Measurements from ENCODE around the gene MTFMT. TPM values are rescaled to one million over a fixed set of nuclear protein-coding genes. Genes with fewer than 3 reads are reported as not detected.

Gene MTFMT
- total and polyA plus RNA-seq, 4 experiments from 2014 or later, result 15.2 to 22.6 (median 19.0) TPM

GRCh38 chr15:65059369-65059750 lies 29.9 kb upstream of the MTFMT start:
- H3K36me3 ChIP-seq (ENCODE audit: insufficient read depth, low read length), result no peaks in the 10 kb centered on the region
- Mint-ChIP-seq H3K4me1 (no peaks in the 10 kb centered on the region), H3K36me3 (no peaks in the 10 kb centered on the region), H3K4me3 (no peak overlapping the region), H3K27ac (no peak overlapping the region), H3K27me3 (peaks cover 2 to 8% of the 10 kb centered on the region in 2 donors), H3K9me3 (peaks cover 0 to 6% (median under 1%) of the 10 kb centered on the region in 8 donors)
- CTCF ChIA-PET (ENCODE audit: partially characterized antibody), result no interaction called here
- peaks cover 3% of the 10 kb centered on the region for H3K27me3 ChIP-seq (ENCODE audit: insufficient read depth, low read length)
- no peaks in the 10 kb centered on the region for H3K4me1 ChIP-seq (ENCODE audit: insufficient read depth, low read length)
- POLR2A ChIA-PET (ENCODE audit: partially characterized antibody), result no interaction called here
- intact Hi-C loops (cut with micrococcal nuclease), result no loop called here
- DNase-seq, result no peak
- H3K4me3 ChIP-seq (ENCODE audit: low read length in 2 of 2), result no peak overlapping the region
- H3K27ac ChIP-seq (ENCODE audit: low read depth, low read length), result no peak overlapping the region
- no peaks in the 10 kb centered on the region for H3K9me3 ChIP-seq (ENCODE audit: control insufficient read depth in 1 of 2, low read length in 2 of 2)

GRCh38 chr15:65058394-65059368 lies 29.2 kb upstream of the MTFMT start:
- Mint-ChIP-seq H3K27me3 (peaks cover 2 to 8% of the 10 kb centered on the region in 2 donors), H3K4me3 (no peak overlapping the region), H3K36me3 (no peaks in the 10 kb centered on the region), H3K27ac (no peak overlapping the region), H3K4me1 (no peaks in the 10 kb centered on the region), H3K9me3 (peaks cover 0 to 6% (median under 1%) of the 10 kb centered on the region in 8 donors)
- Histone ChIP-seq H3K27ac (ENCODE audit: low read depth, low read length) (no peak overlapping the region), H3K9me3 (ENCODE audit: control insufficient read depth in 1 of 2, low read length in 2 of 2) (no peaks in the 10 kb centered on the region), H3K27me3 (ENCODE audit: insufficient read depth, low read length) (peaks cover 3% of the 10 kb centered on the region), H3K4me1 (ENCODE audit: insufficient read depth, low read length) (no peaks in the 10 kb centered on the region), H3K36me3 (ENCODE audit: insufficient read depth, low read length) (no peaks in the 10 kb centered on the region), H3K4me3 (ENCODE audit: low read length in 2 of 2) (no peak overlapping the region)
- CTCF ChIA-PET (ENCODE audit: partially characterized antibody), result no interaction called here
- no peak for DNase-seq
- POLR2A ChIA-PET (ENCODE audit: partially characterized antibody), result no interaction called here
- intact Hi-C loops (cut with micrococcal nuclease), result no loop called here

- Mint-ChIP-seq H3K36me3 (no peaks in the 10 kb centered on the region), H3K27me3 (peaks cover 0 to 3% of the 10 kb centered on the region in 2 donors), H3K4me3 (no peak overlapping the region), H3K9me3 (peaks cover 0 to 6% (median under 1%) of the 10 kb centered on the region in 8 donors), H3K4me1 (no peaks in the 10 kb centered on the region), H3K27ac (peak overlapping the region in 1 of 7 donors; percentile 20)
- intact Hi-C loops (cut with micrococcal nuclease), result no loop called here
- Histone ChIP-seq H3K36me3 (ENCODE audit: insufficient read depth, low read length) (no peaks in the 10 kb centered on the region), H3K4me3 (ENCODE audit: low read length in 2 of 2) (no peak overlapping the region), H3K4me1 (ENCODE audit: insufficient read depth, low read length) (no peaks in the 10 kb centered on the region), H3K27me3 (ENCODE audit: insufficient read depth, low read length) (peaks cover 3% of the 10 kb centered on the region), H3K27ac (ENCODE audit: low read depth, low read length) (no peak overlapping the region), H3K9me3 (ENCODE audit: control insufficient read depth in 1 of 2, low read length in 2 of 2) (no peaks in the 10 kb centered on the region)
- DNase-seq, result no peak
- POLR2A ChIA-PET (ENCODE audit: partially characterized antibody), result no interaction called here
- CTCF ChIA-PET (ENCODE audit: partially characterized antibody), result no interaction called here
These were observed 28.1 kb upstream of the MTFMT start for GRCh38 chr15:65057549-65057940.

GRCh38 chr15:65056868-65057548 lies 27.6 kb upstream of the MTFMT start:
- Histone ChIP-seq H3K4me3 (ENCODE audit: low read length in 2 of 2) (no peak overlapping the region), H3K36me3 (ENCODE audit: insufficient read depth, low read length) (no peaks in the 10 kb centered on the region), H3K9me3 (ENCODE audit: control insufficient read depth in 1 of 2, low read length in 2 of 2) (no peaks in the 10 kb centered on the region), H3K27me3 (ENCODE audit: insufficient read depth, low read length) (peaks cover 3% of the 10 kb centered on the region), H3K27ac (ENCODE audit: low read depth, low read length) (no peak overlapping the region), H3K4me1 (ENCODE audit: insufficient read depth, low read length) (no peaks in the 10 kb centered on the region)
- H3K27me3 Mint-ChIP-seq, result peaks cover 0 to 1% of the 10 kb centered on the region in 2 donors
- CTCF ChIA-PET (ENCODE audit: partially characterized antibody), result no interaction called here
- no peak overlapping the region for H3K4me3 Mint-ChIP-seq
- DNase-seq, result no peak
- intact Hi-C loops (cut with micrococcal nuclease), result no loop called here
- POLR2A ChIA-PET (ENCODE audit: partially characterized antibody), result no interaction called here
- H3K36me3 Mint-ChIP-seq, result no peaks in the 10 kb centered on the region
- peaks cover 0 to 6% (median under 1%) of the 10 kb centered on the region in 8 donors for H3K9me3 Mint-ChIP-seq
- H3K27ac Mint-ChIP-seq, result no peak overlapping the region
- H3K4me1 Mint-ChIP-seq, result no peaks in the 10 kb centered on the region

GRCh38 chr15:65056106-65056505 lies 26.7 kb upstream of the MTFMT start:
- no peak overlapping the region for H3K4me3 ChIP-seq (ENCODE audit: low read length in 2 of 2)
- no peaks in the 10 kb centered on the region for H3K36me3 ChIP-seq (ENCODE audit: insufficient read depth, low read length)
- no peaks in the 10 kb centered on the region for H3K36me3 Mint-ChIP-seq
- peak overlapping the region in 1 of 8 donors; percentile 26 for H3K4me3 Mint-ChIP-seq
- H3K9me3 Mint-ChIP-seq, result peaks cover 0 to 6% (median under 1%) of the 10 kb centered on the region in 8 donors
- ChIA-PET POLR2A (ENCODE audit: partially characterized antibody) (no interaction called here), CTCF (ENCODE audit: partially characterized antibody) (no interaction called here)
- intact Hi-C loops (cut with micrococcal nuclease), result no loop called here
- peak overlapping the region in 1 of 7 donors; percentile 62 for H3K27ac Mint-ChIP-seq
- H3K9me3 ChIP-seq (ENCODE audit: control insufficient read depth in 1 of 2, low read length in 2 of 2), result no peaks in the 10 kb centered on the region
- H3K27ac ChIP-seq (ENCODE audit: low read depth, low read length), result no peak overlapping the region
- H3K4me1 ChIP-seq (ENCODE audit: insufficient read depth, low read length), result no peaks in the 10 kb centered on the region
- H3K27me3 ChIP-seq (ENCODE audit: insufficient read depth, low read length), result peaks cover 3% of the 10 kb centered on the region
- DNase-seq, result no peak
- H3K4me1 Mint-ChIP-seq, result no peaks in the 10 kb centered on the region
- H3K27me3 Mint-ChIP-seq, result peaks cover 0 to 1% of the 10 kb centered on the region in 2 donors

- H3K9me3 ChIP-seq (ENCODE audit: control insufficient read depth in 1 of 2, low read length in 2 of 2), result no peaks in the 10 kb centered on the region
- no peak overlapping the region for H3K27ac ChIP-seq (ENCODE audit: low read depth, low read length)
- intact Hi-C loops (cut with micrococcal nuclease), result no loop called here
- no peak overlapping the region for H3K4me3 ChIP-seq (ENCODE audit: low read length in 2 of 2)
- ChIA-PET POLR2A (ENCODE audit: partially characterized antibody) (no interaction called here), CTCF (ENCODE audit: partially characterized antibody) (interaction anchor here (0.7 to 1.2 kb wide), 4 partner anchors 9 to 330 kb away, joined by 3 to 5 read pairs (median 4); partner anchors contain the start of gene KBTBD13)
- peak overlapping the region in 2 of 7 donors; percentile 18 to 35 for H3K27ac Mint-ChIP-seq
- H3K36me3 Mint-ChIP-seq, result no peaks in the 10 kb centered on the region
- H3K4me1 Mint-ChIP-seq, result peaks cover 0 to 2% (median under 1%) of the 10 kb centered on the region in 4 donors
- H3K27me3 ChIP-seq (ENCODE audit: insufficient read depth, low read length), result peaks cover 3% of the 10 kb centered on the region
- no peak overlapping the region for H3K4me3 Mint-ChIP-seq
- H3K27me3 Mint-ChIP-seq, result no peaks in the 10 kb centered on the region
- peaks cover 0 to 5% (median under 1%) of the 10 kb centered on the region in 8 donors for H3K9me3 Mint-ChIP-seq
- no peaks in the 10 kb centered on the region for H3K36me3 ChIP-seq (ENCODE audit: insufficient read depth, low read length)
- no peaks in the 10 kb centered on the region for H3K4me1 ChIP-seq (ENCODE audit: insufficient read depth, low read length)
- no peak for DNase-seq
These were observed 25.9 kb upstream of the MTFMT start for GRCh38 chr15:65055201-65055870.

All from CD4-positive, alpha-beta memory T cell (primary cell).